ENCODE results near the gene PIP5K1B.

The PIP5K1B gene

DNA sequence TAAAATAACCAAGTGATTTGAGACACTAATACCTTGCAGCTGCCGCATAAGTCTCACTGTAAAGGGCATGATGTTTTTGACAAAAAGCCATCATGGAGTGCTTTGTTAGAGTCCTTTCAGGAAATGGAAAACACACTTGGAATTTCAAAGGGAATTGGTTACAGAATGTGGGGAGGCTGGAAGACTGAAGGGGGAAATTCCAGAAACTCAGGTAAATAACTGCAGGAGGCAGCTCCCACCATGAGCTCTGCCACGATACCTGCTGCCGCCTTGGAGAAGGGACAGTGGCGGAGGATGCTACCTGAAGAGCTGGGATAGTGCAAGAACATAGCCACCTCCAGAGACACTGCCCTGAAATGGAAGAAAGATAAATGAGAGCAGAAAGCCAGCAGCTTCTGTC, 242.0 kb downstream of the PIP5K1B start:
- Histone ChIP-seq H4K20me1 (ENCODE audit: insufficient read depth) (no peaks in the 10 kb centered on the region), H3K4me3 (IDR thresholded peaks at IDR 0.05; ENCODE audit: insufficient read depth, low read depth, low read length) (no peak overlapping the region), H3K4me2 (no peak overlapping the region; the same call in 1 of the 2 replicates), H3K27me3 (ENCODE audit: insufficient read depth, low read depth) (no peaks in the 10 kb centered on the region), H2AFZ (ENCODE audit: low read depth) (no peak overlapping the region), H3K4me1 (ENCODE audit: low read depth, poor library complexity, severe bottlenecking) (peaks cover 40% of the 10 kb centered on the region), H3K79me2 (ENCODE audit: insufficient read depth, low read depth) (no peaks in the 10 kb centered on the region), H3K27ac (no peak overlapping the region), H3K9ac (no peak overlapping the region), H3K36me3 (ENCODE audit: insufficient read depth) (no peaks in the 10 kb centered on the region)
- TF ChIP-seq, protein P1, sequence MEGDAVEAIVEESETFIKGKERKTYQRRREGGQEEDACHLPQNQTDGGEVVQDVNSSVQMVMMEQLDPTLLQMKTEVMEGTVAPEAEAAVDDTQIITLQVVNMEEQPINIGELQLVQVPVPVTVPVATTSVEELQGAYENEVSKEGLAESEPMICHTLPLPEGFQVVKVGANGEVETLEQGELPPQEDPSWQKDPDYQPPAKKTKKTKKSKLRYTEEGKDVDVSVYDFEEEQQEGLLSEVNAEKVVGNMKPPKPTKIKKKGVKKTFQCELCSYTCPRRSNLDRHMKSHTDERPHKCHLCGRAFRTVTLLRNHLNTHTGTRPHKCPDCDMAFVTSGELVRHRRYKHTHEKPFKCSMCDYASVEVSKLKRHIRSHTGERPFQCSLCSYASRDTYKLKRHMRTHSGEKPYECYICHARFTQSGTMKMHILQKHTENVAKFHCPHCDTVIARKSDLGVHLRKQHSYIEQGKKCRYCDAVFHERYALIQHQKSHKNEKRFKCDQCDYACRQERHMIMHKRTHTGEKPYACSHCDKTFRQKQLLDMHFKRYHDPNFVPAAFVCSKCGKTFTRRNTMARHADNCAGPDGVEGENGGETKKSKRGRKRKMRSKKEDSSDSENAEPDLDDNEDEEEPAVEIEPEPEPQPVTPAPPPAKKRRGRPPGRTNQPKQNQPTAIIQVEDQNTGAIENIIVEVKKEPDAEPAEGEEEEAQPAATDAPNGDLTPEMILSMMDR (conservative IDR thresholded peaks at IDR 0.05; ENCODE audit: low read depth, low read length) = no peak

DNA sequence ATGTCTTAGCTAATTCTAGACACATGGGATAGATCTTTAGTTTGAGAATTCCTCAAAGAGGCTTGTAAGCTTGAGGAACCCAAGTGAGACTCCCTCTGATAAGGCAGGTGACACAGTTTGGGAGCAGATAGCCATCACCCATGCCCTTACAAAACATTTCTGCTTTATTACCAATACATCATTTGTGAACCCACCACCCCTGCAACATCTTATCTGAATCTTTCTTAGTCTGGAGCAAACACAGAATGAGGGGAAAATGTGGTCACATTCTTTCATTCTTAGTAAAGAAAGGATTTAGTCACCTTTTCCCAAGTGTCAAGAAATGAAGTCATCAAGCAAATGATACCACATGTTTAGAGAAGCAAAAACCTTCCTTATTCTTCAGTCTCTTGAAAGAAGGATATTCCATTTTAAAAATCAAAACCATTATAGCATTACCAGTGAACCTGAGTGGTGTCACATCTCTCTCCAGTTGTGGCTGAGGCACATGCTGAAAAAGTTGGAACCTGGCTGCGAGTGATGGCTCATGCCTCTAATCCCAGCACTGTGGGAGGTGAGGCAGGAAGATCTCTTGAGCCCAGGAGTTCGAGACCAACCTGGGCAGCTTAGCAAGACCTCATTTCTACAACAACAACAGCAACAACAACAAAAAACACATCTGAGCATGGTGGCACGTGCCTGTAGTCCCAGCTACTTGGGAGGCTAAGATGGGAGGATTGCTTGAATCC, 243.0 kb downstream of the PIP5K1B start:
- Histone ChIP-seq H3K4me3 (IDR thresholded peaks at IDR 0.05; ENCODE audit: insufficient read depth, low read depth, low read length) (no peak overlapping the region), H3K4me2 (peak overlapping the region; percentile 59; the same call in 1 of the 2 replicates), H3K9ac (no peak overlapping the region), H3K36me3 (ENCODE audit: insufficient read depth) (no peaks in the 10 kb centered on the region), H4K20me1 (ENCODE audit: insufficient read depth) (no peaks in the 10 kb centered on the region), H2AFZ (ENCODE audit: low read depth) (no peak overlapping the region), H3K27me3 (ENCODE audit: insufficient read depth, low read depth) (no peaks in the 10 kb centered on the region), H3K79me2 (ENCODE audit: insufficient read depth, low read depth) (no peaks in the 10 kb centered on the region), H3K27ac (no peak overlapping the region), H3K4me1 (ENCODE audit: low read depth, poor library complexity, severe bottlenecking) (peaks cover 40% of the 10 kb centered on the region)
- TF ChIP-seq, protein P1 (conservative IDR thresholded peaks at IDR 0.05; ENCODE audit: low read depth, low read length) = no peak

DNA sequence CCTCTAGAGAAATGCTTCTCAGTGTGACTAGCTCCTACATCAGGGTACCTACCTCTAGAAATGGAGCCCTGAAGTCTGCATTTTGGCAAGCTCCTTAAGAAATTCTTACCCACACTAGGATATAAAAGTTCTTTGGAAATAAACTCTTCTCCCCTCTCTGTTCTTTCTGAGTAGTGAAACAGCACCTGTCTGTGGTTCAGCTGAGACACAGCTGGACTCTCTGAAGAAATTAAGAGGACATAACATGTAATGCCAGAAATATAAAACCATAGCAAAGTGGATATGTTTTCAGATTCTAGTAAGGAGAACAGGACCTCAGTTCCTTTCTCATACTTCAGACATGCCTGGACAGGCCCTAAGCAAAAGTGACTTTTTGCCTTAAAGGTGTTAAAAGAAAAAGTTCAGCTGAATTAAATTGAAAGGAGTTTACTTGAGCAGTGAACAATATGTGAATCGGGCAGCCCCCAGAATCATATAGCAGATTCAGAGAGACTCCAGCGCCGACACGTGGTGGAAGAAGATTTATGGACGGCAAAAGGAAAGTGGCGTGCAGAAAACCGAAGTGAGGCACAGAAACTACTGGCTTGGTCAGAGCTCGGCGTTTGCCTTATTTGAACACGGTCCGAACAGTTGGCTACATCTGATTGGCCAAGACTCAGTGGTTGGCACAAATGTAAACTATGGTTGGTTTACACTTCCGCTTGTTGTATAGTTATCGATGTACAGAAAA, 244.4 kb downstream of the PIP5K1B start:
- Histone ChIP-seq H3K9ac (peak overlapping the region; percentile 47; the same call in 1 of the 2 replicates), H3K27ac (peak overlapping the region; percentile 54), H3K4me2 (peak overlapping the region; percentile 59), H3K27me3 (ENCODE audit: insufficient read depth, low read depth) (no peaks in the 10 kb centered on the region), H3K79me2 (ENCODE audit: insufficient read depth, low read depth) (no peaks in the 10 kb centered on the region), H3K36me3 (ENCODE audit: insufficient read depth) (no peaks in the 10 kb centered on the region), H3K4me1 (ENCODE audit: low read depth, poor library complexity, severe bottlenecking) (peaks cover 40% of the 10 kb centered on the region), H4K20me1 (ENCODE audit: insufficient read depth) (no peaks in the 10 kb centered on the region), H3K4me3 (IDR thresholded peaks at IDR 0.05; ENCODE audit: insufficient read depth, low read depth, low read length) (no peak overlapping the region), H2AFZ (ENCODE audit: low read depth) (peak overlapping the region; percentile 65)
- TF ChIP-seq, protein P1 (conservative IDR thresholded peaks at IDR 0.05; ENCODE audit: low read depth, low read length) = peak; percentile 76

DNA sequence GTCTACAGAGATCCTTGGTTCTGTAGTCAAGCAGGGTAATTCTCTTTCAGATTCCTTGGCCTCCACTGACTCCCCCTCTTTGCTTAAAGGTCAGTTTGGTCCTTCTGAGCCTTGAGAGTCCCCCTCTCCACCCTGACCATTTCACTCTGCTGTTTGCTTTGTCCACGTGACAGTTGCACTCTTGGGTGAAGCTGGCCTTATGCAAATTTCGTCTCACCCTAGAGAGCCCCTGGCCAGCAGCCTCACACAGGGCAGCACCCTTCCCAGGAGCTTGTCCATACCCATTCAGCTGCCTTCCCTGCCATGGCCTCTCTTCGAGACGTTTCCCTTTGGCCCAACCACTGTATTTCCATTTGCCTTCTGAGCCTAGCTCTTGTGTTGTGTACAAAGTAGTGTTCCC, 245.1 kb downstream of the PIP5K1B start:
- Histone ChIP-seq H4K20me1 (ENCODE audit: insufficient read depth) (no peaks in the 10 kb centered on the region), H3K4me1 (ENCODE audit: low read depth, poor library complexity, severe bottlenecking) (peaks cover 40% of the 10 kb centered on the region), H3K9ac (peak overlapping the region; percentile 47; the same call in 1 of the 2 replicates), H3K4me2 (peak overlapping the region; percentile 59), H3K4me3 (IDR thresholded peaks at IDR 0.05; ENCODE audit: insufficient read depth, low read depth, low read length) (no peak overlapping the region), H3K36me3 (ENCODE audit: insufficient read depth) (no peaks in the 10 kb centered on the region), H3K27ac (peak overlapping the region; percentile 54), H3K27me3 (ENCODE audit: insufficient read depth, low read depth) (no peaks in the 10 kb centered on the region), H3K79me2 (ENCODE audit: insufficient read depth, low read depth) (no peaks in the 10 kb centered on the region), H2AFZ (ENCODE audit: low read depth) (peak overlapping the region; percentile 65)
- TF ChIP-seq, protein P1 (conservative IDR thresholded peaks at IDR 0.05; ENCODE audit: low read depth, low read length) = no peak
